Endodermal cell (in vitro differentiated cells): ENCODE results near the gene ARHGAP22. TPM values are rescaled to one million over a fixed set of nuclear protein-coding genes. Genes with fewer than 3 reads are reported as not detected.
A peak's percentile ranks its signal among the peaks of the same experiment; 100 is the strongest.

Experiments used
- DNase-seq: peaks from one replicate; pipeline ENCODE4 v3.0.0-alpha.2; 2017
- H3K27ac ChIP-seq: 2 replicates; pipeline ENCODE4 v1.5.1; 2013; ENCODE audit warnings: mild to moderate bottlenecking, low read depth, low read length, moderate library complexity
- H3K27me3 ChIP-seq: 2 replicates; pipeline ENCODE4 v1.6.1; 2013; ENCODE audit warnings: mild to moderate bottlenecking, low read length, moderate library complexity; ENCODE audit not compliant: insufficient read depth, control insufficient read depth, poor library complexity, severe bottlenecking
- H3K36me3 ChIP-seq: 2 replicates; pipeline ENCODE4 v1.7.0; 2013; ENCODE audit warnings: mild to moderate bottlenecking, low read length, moderate library complexity; ENCODE audit not compliant: control insufficient read depth, insufficient read depth
- H3K4me1 ChIP-seq: one replicate; pipeline ENCODE4 v1.7.0; 2013; ENCODE audit warnings: low read length; ENCODE audit not compliant: control insufficient read depth, insufficient read depth
- H3K4me3 ChIP-seq: 2 replicates; pipeline ENCODE4 v1.5.1; 2013; ENCODE audit warnings: mild to moderate bottlenecking, low read length, moderate library complexity
- H3K9ac ChIP-seq: 2 replicates; pipeline ENCODE4 v1.6.1; 2013; ENCODE audit warnings: mild to moderate bottlenecking, low read length, moderate library complexity; ENCODE audit not compliant: poor library complexity, severe bottlenecking; ENCODE audit errors: extremely low read depth
- H3K9me3 ChIP-seq: 2 replicates; pipeline ENCODE4 v1.6.1; 2013; ENCODE audit warnings: mild to moderate bottlenecking, low read length, moderate library complexity; ENCODE audit not compliant: control insufficient read depth
- H3K27ac Mint-ChIP-seq: 2 replicates; pipeline ENCODE4 v1.8.0; 2020; ENCODE audit warnings: mixed read lengths
- H3K27me3 Mint-ChIP-seq: 2 replicates; pipeline ENCODE4 v1.8.0; 2021; ENCODE audit warnings: mild to moderate bottlenecking, mixed read lengths; ENCODE audit not compliant: insufficient read depth
- H3K36me3 Mint-ChIP-seq: 2 replicates; pipeline ENCODE4 v1.8.0; 2020; ENCODE audit warnings: low read depth, mixed read lengths
- H3K4me1 Mint-ChIP-seq: 2 replicates; pipeline ENCODE4 v1.8.0; 2020; ENCODE audit warnings: mixed read lengths
- H3K4me3 Mint-ChIP-seq: 2 replicates; pipeline ENCODE4 v1.8.0; 2020; ENCODE audit warnings: mild to moderate bottlenecking, moderate library complexity, mixed read lengths
- H3K9me3 Mint-ChIP-seq: 2 replicates; pipeline ENCODE4 v1.8.0; 2020; ENCODE audit warnings: mild to moderate bottlenecking, mixed read lengths
- CTCF ChIP-seq: fragments of 200-600 bp; sonication (generic); conservative IDR thresholded peaks from 2 replicates; pipeline ENCODE4 v1.5.0; 2021; ENCODE audit warnings: antibody characterized with exemption, mild to moderate bottlenecking
- WGBS, 2 experiments: methylation state at CpG; one replicate each; pipeline versions ENCODE4 v1.1.5 to v1.1.7; 2013; ENCODE audit warnings: missing lambda C conversion rate in 2 of 2, mixed read lengths in 1 of 2; ENCODE audit not compliant: insufficient coverage in 1 of 2, insufficient read length in 1 of 2; 5-methylcytosine and 5-hydroxymethylcytosine counted together
- total RNA-seq, 2 donors: library from RNA; stranded (reverse); fragmentation: NEBNext Ultra II Directional in 1 of 2; extraction: Animal tissue kit (Norgen Biotek cat#: 25700) in 1 of 2; gene quantifications; 2 replicates in 1 of 2; 3 replicates in 1 of 2; pipeline ENCODE4 v1.2.1, GENCODE V29; 2021

The ARHGAP22 gene
- total RNA-seq, 2 donors from 2014 or later: 10.3 to 14.1 TPM

DNA sequence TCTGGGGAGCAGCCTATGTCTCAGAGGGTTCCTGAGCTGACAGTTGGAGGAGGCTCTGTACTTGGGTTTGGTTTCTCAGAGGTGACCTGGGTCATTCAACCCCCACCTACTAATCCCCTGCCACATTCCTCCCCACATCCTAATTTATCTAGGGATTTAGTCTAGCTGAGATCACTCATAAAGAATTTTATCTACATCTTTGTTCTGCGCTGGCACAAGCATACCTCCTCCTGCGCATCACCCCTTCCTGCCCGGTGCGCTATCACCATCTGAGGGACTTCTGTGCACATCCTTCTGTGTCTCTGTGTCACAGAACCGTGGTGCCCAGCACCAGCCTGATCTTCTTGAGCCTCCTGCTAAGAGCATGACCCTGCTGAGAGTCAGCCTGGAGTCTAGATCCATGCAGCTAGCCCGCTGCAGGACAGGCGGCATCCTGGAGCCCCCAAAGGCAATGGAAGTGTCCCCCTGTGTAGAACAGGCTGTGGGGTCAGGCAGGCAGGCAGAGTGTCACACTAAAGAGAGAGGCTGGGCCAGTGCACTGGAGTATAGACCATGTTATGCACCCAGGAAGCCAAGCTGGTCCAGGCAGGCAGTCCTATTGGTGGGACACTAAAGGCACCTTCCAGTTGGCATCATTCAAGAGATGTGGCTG, 63.6 kb downstream of the ARHGAP22 start:
- peak; percentile 43 for DNase-seq

DNA sequence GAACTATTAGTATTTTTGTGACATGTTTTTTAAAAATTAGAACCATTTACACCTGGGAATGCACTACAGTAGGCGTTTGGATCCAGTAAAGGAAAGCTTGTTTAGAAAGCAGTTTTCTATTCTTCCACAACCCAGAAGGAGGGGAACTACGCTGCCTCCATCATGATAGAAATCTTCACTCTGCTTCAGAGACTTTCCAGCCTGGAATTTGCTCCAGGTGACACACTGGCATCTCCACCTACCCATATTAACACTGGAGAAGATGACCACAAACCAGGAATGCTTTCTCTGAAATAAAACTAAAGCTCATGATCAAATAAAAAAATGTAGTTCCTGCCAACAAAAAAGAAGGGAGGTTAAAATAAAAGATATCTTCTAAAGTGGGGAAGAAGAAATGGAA, 66.3 kb downstream of the ARHGAP22 start:
- no peaks in the 10 kb centered on the region for H3K27me3 Mint-ChIP-seq
- Histone ChIP-seq H3K9ac (no peak overlapping the region), H3K27me3 (no peaks in the 10 kb centered on the region), H3K36me3 (no peaks in the 10 kb centered on the region), H3K4me3 (no peak overlapping the region), H3K4me1 (peaks cover 25% of the 10 kb centered on the region), H3K9me3 (no peaks in the 10 kb centered on the region), H3K27ac (no peak overlapping the region)
- no peak for TF ChIP-seq CTCF
- H3K9me3 Mint-ChIP-seq: no peaks in the 10 kb centered on the region
- 88 to 92% methylated on average over 1 to 2 of the region's 2 CpGs for WGBS, 2 experiments
- no peaks in the 10 kb centered on the region for H3K36me3 Mint-ChIP-seq
- no peak overlapping the region for H3K4me3 Mint-ChIP-seq
- no peak overlapping the region for H3K27ac Mint-ChIP-seq
- peaks cover 24% of the 10 kb centered on the region for H3K4me1 Mint-ChIP-seq
- DNase-seq: no peak

More for the DNA sequence above, 63.6 kb downstream of the ARHGAP22 start:
- no peaks in the 10 kb centered on the region for H3K27me3 ChIP-seq
- Mint-ChIP-seq H3K27ac (no peak overlapping the region), H3K4me1 (peaks cover 14% of the 10 kb centered on the region), H3K36me3 (no peaks in the 10 kb centered on the region), H3K4me3 (no peak overlapping the region), H3K27me3 (no peaks in the 10 kb centered on the region), H3K9me3 (no peaks in the 10 kb centered on the region)
- H3K36me3 ChIP-seq: no peaks in the 10 kb centered on the region
- no peak overlapping the region for H3K9ac ChIP-seq
- no peak for TF ChIP-seq CTCF
- no peak overlapping the region for H3K27ac ChIP-seq
- 89 to 96% methylated on average over 7 of the region's 7 CpGs for WGBS, 2 experiments
- H3K4me1 ChIP-seq: peaks cover 12% of the 10 kb centered on the region
- H3K4me3 ChIP-seq: peak overlapping the region; percentile 24
- no peaks in the 10 kb centered on the region for H3K9me3 ChIP-seq

- H3K27me3 ChIP-seq: no peaks in the 10 kb centered on the region
- 65 to 81% methylated on average over 8 to 13 of the region's 13 CpGs for WGBS, 2 experiments
- H3K27ac ChIP-seq: no peak overlapping the region
- no peak overlapping the region for H3K9ac ChIP-seq
- no peak overlapping the region for H3K4me3 ChIP-seq
- peaks cover 25% of the 10 kb centered on the region for H3K4me1 ChIP-seq
- no peaks in the 10 kb centered on the region for H3K36me3 ChIP-seq
- no peaks in the 10 kb centered on the region for H3K36me3 Mint-ChIP-seq
- TF ChIP-seq CTCF: no peak
- peaks cover 27% of the 10 kb centered on the region for H3K4me1 Mint-ChIP-seq
- H3K9me3 Mint-ChIP-seq: no peaks in the 10 kb centered on the region
- H3K27ac Mint-ChIP-seq: peak overlapping the region; percentile 48
- H3K4me3 Mint-ChIP-seq: no peak overlapping the region
- no peaks in the 10 kb centered on the region for H3K9me3 ChIP-seq
- no peaks in the 10 kb centered on the region for H3K27me3 Mint-ChIP-seq
- DNase-seq: peak; percentile 66
Measured at GRCh38 chr10:48536916-48537890, 67.7 kb downstream of the ARHGAP22 start.
